ENCODE data around the gene POLRMT.
A peak's percentile ranks its signal among the peaks of the same experiment; 100 is the strongest.

The POLRMT gene

GRCh38 chr19:580274-580835 is 53.0 kb downstream of the POLRMT start:
- DNase-seq (ENCODE audit: low read depth in 1 of 2, low spot score in 1 of 2), result no peak

DNA sequence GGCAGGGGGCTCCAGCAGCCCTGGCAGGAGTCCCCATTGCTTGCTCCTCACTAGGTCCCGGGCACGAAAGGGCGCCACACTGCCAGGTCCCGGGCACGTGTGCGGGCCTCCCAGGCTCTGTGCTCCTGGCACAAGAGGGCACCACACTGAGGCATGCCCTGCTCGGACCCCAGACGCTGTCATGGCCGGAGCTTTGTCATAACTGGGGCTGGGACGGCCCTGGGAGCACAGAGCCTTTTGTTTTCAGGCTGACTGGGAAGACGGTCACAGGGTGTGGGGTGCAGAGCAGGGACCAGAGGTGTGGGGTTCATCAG is 53.5 kb downstream of the POLRMT start:
- DNase-seq (ENCODE audit: low read depth in 1 of 2, low spot score in 1 of 2), result no peak

DNA sequence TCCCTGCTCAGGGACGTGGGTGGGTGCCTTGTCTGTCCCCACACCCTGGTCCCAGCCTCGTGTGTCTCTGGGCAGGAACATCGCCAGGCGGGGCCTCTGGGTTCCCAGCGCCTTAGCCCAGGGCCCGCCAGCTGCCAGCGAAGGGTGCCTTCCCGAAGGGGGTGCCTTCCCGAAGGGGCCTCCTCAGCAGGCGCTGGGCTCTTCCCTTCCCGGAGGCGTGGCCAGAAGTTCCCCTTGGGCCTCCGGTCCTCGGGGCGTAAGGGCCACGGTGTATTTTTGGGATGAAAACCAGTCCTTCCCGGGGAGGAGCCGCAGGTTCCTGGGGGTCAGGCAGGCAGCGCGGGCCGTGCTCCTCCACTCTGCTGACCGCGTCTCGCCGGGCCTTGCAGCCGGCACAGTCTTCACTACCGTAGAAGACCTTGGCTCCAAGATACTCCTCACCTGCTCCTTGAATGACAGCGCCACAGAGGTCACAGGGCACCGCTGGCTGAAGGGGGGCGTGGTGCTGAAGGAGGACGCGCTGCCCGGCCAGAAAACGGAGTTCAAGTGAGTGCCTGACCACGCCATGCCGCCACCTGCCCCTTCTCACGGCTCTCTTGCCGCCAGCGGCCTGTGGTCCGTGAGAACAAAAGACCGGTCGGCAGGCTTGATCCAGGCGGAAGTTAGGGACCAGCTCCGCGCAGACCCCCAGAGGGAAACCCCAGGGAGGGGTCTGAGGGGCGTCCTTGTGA is 54.1 kb downstream of the POLRMT start:
- DNase-seq (ENCODE audit: low read depth in 1 of 2, low spot score in 1 of 2), result no peak

GRCh38 chr19:577439-578392 is 55.6 kb downstream of the POLRMT start:
- DNase-seq (ENCODE audit: low read depth in 1 of 2, low spot score in 1 of 2), result no peak

DNA sequence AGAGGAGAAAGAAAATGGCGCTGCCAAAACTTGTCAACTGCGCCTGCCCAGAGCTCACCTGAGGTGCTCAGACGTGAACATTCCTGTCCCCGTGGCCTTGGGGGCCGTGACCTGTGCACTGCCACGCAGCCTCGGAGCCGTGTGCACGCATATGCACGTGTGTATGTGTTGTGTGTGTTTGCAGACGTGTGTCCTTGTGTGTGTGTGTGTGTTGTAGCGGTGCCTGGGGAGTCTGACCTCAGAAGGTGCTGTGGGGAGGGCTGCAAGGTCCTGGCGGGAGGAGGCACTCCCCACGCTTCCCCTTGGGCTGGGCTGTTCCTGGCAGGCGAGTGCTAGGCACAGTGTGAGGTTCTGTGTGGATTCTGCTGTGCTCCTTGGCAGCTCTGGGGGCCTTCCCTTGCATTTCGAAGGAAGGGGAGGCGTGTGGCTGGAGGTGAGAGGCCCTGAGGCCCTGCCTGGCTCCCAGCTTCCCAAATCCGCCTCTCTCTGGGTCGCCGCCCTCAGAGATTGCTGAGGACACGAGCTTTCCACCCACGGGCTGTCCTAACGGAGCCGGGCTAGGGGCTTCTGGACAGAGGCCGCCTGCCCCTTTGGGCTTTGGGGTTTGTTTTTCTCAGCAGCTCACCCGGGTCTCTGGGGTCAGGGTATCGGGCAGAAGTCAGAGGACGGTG is 56.4 kb downstream of the POLRMT start:
- DNase-seq (ENCODE audit: low read depth in 1 of 2, low spot score in 1 of 2), result no peak

DNA sequence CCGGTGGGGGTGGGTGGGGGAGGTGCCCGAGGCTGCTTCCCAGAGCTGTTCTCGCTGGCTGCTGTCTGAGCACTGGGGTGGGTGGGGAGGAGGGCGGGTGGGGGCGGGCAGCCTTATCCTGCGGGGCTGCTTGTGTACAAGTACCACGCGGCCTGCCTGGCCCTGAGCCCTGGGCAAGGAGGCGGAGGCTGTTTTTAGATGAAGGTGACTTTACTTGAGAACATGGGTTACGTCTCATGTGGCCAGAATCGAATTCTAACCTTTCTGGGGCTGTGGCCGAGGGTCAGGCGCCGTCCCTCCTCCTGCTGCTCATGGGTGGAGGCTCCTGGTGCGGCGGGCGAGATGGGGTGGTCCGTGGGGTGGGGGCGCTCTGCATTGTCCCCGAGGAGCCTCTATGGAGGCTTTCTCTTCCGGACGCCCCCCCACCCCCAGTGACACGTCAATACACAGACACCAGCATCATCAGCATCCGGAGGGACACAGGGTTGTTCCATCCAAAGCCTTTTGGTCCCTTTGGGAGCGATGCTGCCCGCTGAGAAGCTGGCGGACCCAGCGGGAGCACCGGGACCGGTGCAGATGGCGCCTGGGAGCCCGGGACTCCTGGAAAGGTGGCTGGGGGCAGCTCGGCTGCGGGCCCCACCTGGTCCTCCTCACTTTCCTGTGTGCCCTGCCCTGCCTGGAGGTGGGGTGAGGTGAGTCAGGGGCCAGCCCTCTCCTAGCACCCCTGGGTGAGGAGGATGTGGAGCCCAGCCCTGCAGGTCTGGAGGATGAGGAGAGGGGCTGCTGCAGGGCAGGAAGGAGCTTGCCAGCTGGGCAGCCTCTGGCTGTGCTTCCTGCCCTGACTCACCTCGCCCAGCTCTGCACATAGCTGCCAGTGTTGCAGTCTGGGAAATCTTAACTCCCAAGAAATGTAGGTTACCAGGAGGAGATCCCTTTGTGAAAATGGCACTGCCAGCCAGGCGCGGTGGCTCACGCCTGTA is 57.5 kb downstream of the POLRMT start:
- DNase-seq (ENCODE audit: low read depth in 1 of 2, low spot score in 1 of 2), result no peak

DNA sequence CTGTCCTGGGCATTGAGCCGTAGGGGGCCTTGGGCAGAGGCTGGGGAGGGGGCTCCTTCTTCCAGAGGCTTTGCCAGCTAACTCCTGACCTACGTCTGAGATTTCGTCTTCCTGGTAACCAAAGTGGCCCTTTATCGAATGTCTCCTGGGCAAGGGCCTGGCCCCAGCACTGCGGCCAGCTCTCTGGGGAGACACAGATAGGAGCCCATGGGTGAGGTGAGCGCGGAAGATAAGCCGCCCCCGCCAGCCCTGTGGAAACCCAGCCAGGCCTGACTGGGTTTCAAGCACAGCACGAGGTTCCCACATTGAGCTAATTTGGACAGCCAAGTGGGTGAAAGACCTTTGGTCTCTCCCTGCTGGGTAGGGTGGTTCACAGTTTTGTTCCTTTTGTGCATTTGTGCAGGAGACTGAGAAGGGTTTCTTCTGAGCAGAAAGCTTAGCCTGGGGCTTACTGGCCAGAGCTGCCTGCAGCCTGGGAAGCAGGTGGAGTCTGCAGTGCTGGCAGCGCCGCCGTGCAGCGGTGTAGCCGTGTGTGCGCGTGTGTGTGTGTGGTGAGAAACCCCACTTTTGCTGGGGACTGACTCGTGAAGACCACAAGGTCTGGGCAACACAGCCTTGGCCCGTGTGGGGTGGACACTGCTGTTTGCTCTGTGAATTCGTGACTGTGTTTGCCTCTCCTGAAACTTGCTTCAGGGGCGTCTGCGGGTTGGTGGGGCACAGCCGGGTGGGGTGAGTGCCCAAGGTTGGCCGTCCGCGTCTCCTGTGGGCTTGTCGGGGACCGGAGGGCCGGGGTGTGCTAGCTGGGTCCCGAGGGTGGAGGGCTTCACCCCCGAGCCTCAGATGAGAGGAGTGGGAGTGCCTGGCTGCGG is 58.4 kb downstream of the POLRMT start:
- no peak for DNase-seq (ENCODE audit: low read depth in 1 of 2, low spot score in 1 of 2)

DNA sequence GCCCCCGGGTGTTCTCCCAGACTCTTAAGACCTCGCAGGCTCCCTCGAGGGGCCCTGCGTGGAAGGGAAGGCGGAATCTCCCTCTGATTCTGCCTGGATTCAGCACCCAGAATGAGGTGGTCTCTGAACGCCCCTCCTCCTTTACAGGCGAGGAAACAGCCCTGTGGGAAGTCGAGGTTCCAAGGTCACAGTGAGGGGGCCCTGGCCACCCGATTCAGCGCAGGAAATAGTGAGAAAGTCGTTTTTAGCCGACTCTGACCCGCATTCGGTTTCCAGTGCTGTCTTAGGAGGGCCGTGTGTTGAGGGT is 59.9 kb downstream of the POLRMT start:
- DNase-seq (ENCODE audit: low read depth in 1 of 2, low spot score in 1 of 2), result no peak

DNA sequence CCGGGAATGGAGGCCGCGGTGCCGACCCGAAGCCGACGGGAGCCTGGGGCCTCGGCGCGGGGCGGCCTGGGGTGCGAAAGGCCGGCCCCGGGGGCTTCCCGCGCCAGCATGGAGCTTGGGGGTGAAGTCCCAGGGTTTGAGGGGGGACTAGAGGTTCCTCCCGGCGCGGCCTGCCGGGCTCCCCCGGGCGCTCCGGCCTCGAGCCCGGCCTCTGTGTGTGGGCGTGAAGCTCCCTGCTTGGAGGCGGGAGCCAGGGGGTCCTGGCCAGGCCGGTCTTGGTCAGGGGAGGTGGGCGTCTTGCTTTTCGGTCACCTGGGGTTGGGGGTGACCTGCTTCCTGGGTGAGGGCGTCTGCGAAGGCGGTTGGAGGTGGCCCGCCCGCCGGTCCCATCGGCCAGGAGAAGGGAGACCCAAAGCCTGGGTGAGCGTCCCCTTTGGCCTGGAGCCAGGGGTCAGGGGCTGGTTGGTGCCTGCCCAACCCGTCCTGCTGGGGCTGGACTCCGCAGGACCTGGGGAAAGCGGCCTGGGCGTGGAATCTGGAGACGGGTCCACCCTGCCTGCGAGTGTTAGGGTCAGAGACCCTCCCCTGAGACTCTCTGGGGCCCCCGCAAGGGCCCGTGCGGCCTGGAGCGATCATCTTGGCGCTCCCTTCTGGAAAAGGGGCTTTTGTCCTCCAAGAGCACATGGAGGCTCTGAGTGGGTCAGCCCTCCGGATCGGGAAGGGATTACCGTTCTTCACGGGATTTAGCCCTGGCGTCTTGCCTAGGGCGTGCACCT is 60.4 kb downstream of the POLRMT start:
- no peak for DNase-seq (ENCODE audit: low read depth in 1 of 2, low spot score in 1 of 2)

DNA sequence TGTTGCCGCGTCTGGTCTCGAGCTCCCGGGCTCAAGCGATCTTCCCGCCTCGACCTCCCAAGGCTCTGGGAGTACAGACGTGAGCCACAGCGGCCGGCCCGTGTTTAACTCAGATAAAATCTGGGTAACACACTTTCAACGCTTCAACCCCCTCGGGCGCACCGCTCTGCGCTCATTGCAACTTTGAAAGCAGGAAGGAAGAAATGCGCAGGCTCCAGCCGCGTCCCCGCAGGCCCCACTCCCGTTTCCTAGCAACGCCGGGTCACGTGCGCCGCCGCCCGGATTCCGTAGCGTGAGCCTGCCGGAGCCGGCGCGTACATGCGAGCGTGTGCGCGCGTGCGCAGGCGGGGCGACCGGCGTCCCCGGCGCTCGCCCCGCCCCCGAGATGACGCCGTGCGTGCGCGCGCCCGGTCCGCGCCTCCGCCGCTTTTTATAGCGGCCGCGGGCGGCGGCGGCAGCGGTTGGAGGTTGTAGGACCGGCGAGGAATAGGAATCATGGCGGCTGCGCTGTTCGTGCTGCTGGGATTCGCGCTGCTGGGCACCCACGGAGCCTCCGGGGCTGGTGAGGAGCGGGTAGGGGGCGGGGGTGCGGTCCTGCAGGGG is 61.1 kb downstream of the POLRMT start, which contains the start of gene BSG:
BSG (plus strand) TSS at position 457 of the 603 bp plus-strand sequence; CDS start at position 496, 39 bp downstream.
- DNase-seq (ENCODE audit: low read depth in 1 of 2, low spot score in 1 of 2), result peak; percentile 97

GRCh38 chr19:571566-571974 is 61.8 kb downstream of the POLRMT start:
- no peak for DNase-seq (ENCODE audit: low read depth in 1 of 2, low spot score in 1 of 2)

GRCh38 chr19:570937-571565 is 62.3 kb downstream of the POLRMT start:
- DNase-seq (ENCODE audit: low read depth in 1 of 2, low spot score in 1 of 2), result peak; percentile 20

- DNase-seq (ENCODE audit: low read depth in 1 of 2, low spot score in 1 of 2), result no peak
These were observed 63.1 kb downstream of the POLRMT start for GRCh38 chr19:570251-570686.

DNA sequence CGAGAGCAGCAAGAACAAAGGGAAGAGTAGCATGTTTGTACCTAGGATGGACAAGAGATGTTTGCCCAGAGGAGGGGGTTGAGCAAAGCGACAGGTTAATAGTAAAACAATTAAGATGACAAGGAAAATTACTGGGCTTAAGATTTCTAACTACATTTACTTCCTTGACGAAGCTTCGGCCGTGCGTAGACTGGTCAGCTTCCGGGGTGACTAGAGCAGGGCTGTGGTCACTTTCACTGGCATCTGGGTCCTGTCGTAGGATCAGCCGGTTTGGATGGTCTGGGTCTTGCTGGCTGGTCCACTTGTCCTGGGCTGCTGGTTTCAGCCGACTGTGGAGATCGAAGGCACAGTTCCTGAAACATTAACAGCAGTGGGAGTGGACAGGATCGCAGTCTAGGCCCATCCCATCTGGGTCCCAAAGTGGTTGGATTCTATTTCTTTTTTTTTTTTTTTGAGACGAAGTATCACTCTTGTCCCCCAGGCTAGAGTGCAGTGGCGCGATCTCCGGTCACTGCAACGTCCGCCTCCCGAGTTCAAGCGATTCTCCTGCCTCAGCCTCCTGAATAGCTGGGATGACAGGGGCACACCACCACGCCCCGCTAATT is 65.9 kb downstream of the POLRMT start:
- no peak for DNase-seq (ENCODE audit: low read depth in 1 of 2, low spot score in 1 of 2)
